Mesendoderm (in vitro differentiated cells): ENCODE data around the gene POLDIP2.

Experiments
- DNase-seq: peaks from one replicate; pipeline ENCODE4 v3.0.0; 2013
- H2AK5ac ChIP-seq: 2 replicates; pipeline ENCODE4 v1.6.1; 2013; ENCODE audit warnings: low read length, inconsistent platforms
- H2BK120ac ChIP-seq: 2 replicates; pipeline ENCODE4 v1.6.1; 2013; ENCODE audit warnings: low read depth, mild to moderate bottlenecking, low read length, moderate library complexity, mixed read lengths
- H2BK15ac ChIP-seq: replicated peaks from 2 replicates; pipeline ENCODE4 v1.6.1; 2013; ENCODE audit warnings: low read depth, mild to moderate bottlenecking, moderate library complexity
- H2BK5ac ChIP-seq: 2 replicates; pipeline ENCODE4 v1.6.1; 2013; ENCODE audit warnings: low read length, inconsistent platforms
- H3K18ac ChIP-seq: 2 replicates; pipeline ENCODE4 v1.6.1; 2013; ENCODE audit warnings: mild to moderate bottlenecking, low read length, mixed read lengths
- H3K23ac ChIP-seq: one replicate; pipeline ENCODE4 v1.6.1; 2013; ENCODE audit warnings: low read length
- H3K27ac ChIP-seq: 2 replicates; pipeline ENCODE4 v1.5.1; 2013; ENCODE audit warnings: low read depth, mild to moderate bottlenecking, inconsistent platforms, low read length, moderate library complexity
- H3K27me3 ChIP-seq: 2 replicates; pipeline ENCODE4 v1.6.1; 2013; ENCODE audit warnings: low read length, control low read depth, mild to moderate bottlenecking, inconsistent platforms; ENCODE audit not compliant: insufficient read depth, poor library complexity
- H3K36me3 ChIP-seq: 2 replicates; pipeline ENCODE4 v1.6.1; 2013; ENCODE audit warnings: low read length, inconsistent platforms; ENCODE audit not compliant: control insufficient read depth, insufficient read depth
- H3K4ac ChIP-seq: one replicate; pipeline ENCODE4 v1.6.1; 2013; ENCODE audit warnings: low read depth, mild to moderate bottlenecking, low read length, moderate library complexity
- H3K4me1 ChIP-seq: 2 replicates; pipeline ENCODE4 v1.6.1; 2013; ENCODE audit warnings: low read depth, low read length, inconsistent platforms; ENCODE audit not compliant: control insufficient read depth
- H3K4me2 ChIP-seq: 2 replicates; pipeline ENCODE4 v1.6.1; 2013; ENCODE audit warnings: low read length
- H3K4me3 ChIP-seq: 2 replicates; pipeline ENCODE4 v1.5.1; 2013; ENCODE audit warnings: mild to moderate bottlenecking, low read length
- H3K56ac ChIP-seq: one replicate; pipeline ENCODE4 v1.6.1; 2013; ENCODE audit warnings: low read length
- H3K79me1 ChIP-seq: 2 replicates; pipeline ENCODE4 v1.6.1; 2013; ENCODE audit warnings: low read length, inconsistent platforms
- H3K79me2 ChIP-seq: 2 replicates; pipeline ENCODE4 v1.6.1; 2013; ENCODE audit warnings: mild to moderate bottlenecking, low read length; ENCODE audit not compliant: control insufficient read depth, insufficient read depth
- H3K9ac ChIP-seq: 2 replicates; pipeline ENCODE4 v1.6.1; 2013; ENCODE audit warnings: low read length, inconsistent platforms
- H4K5ac ChIP-seq: one replicate; pipeline ENCODE4 v1.6.1; 2013; ENCODE audit warnings: low read length
- H4K8ac ChIP-seq: one replicate; pipeline ENCODE4 v1.6.1; 2013; ENCODE audit warnings: low read depth, mild to moderate bottlenecking, control low read depth, low read length, moderate library complexity
- WGBS: extraction: QIAGEN DNeasy Blood & Tissue Kit; methylation state at CpG from one replicate; pipeline ENCODE4 v1.1.7; 2013; ENCODE audit warnings: low lambda C conversion rate, missing lambda C conversion rate; ENCODE audit not compliant: insufficient coverage; ENCODE audit errors: extremely low coverage; 5-methylcytosine and 5-hydroxymethylcytosine counted together

Gene POLDIP2

DNA sequence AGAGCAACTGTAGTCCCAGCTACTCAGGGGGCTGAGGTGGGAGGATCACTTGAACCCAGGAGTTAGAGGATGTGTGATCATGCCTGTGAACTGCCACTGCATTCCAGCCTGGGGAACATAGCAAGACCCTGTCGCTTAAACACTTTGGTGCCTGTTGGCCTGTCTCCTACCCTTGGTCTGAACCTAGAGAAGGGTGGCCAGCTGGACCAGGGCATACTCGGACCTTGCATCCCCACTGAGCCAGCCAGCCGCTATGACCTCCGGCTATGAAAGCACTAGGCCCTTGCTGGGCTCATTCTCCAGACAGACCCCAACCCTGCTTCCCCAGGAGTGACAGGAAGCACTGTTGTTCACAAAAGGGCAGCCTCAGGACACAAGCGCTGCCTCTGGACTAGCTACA lies 26.7 kb downstream of the POLDIP2 start:
- Histone ChIP-seq H3K27ac (no peak overlapping the region), H2BK15ac (no peak overlapping the region), H3K4ac (no peak overlapping the region), H2BK120ac (no peak overlapping the region), H4K5ac (no peak overlapping the region), H3K79me1 (peaks cover 11% of the 10 kb centered on the region), H3K36me3 (peaks cover 11% of the 10 kb centered on the region), H3K23ac (no peak overlapping the region), H3K79me2 (peaks cover 3% of the 10 kb centered on the region), H3K18ac (no peak overlapping the region), H3K27me3 (no peaks in the 10 kb centered on the region), H4K8ac (no peak overlapping the region), H3K4me3 (no peak overlapping the region), H3K4me2 (no peak overlapping the region), H3K56ac (no peak overlapping the region), H2AK5ac (no peak overlapping the region), H3K4me1 (peaks cover 6% of the 10 kb centered on the region), H2BK5ac (no peak overlapping the region), H3K9ac (no peak overlapping the region)
- no peak for DNase-seq
- no CpG with 5 or more reads among the region's 5 CpGs for WGBS

GRCh38 chr17:28328325-28328724 lies 29.0 kb downstream of the POLDIP2 start:
- no peak overlapping the region for H3K4ac ChIP-seq
- no peak for DNase-seq
- H2BK5ac ChIP-seq: no peak overlapping the region
- no peak overlapping the region for H3K18ac ChIP-seq
- H3K23ac ChIP-seq: no peak overlapping the region
- H2BK15ac ChIP-seq: no peak overlapping the region
- H3K79me1 ChIP-seq: peaks cover 12% of the 10 kb centered on the region
- no peak overlapping the region for H2AK5ac ChIP-seq
- H3K4me2 ChIP-seq: no peak overlapping the region
- H3K27ac ChIP-seq: no peak overlapping the region
- H4K8ac ChIP-seq: no peak overlapping the region
- H3K4me1 ChIP-seq: no peaks in the 10 kb centered on the region
- H4K5ac ChIP-seq: no peak overlapping the region
- no peak overlapping the region for H2BK120ac ChIP-seq
- no peak overlapping the region for H3K9ac ChIP-seq
- no peak overlapping the region for H3K56ac ChIP-seq
- no CpG with 5 or more reads among the region's 4 CpGs for WGBS
- H3K4me3 ChIP-seq: no peak overlapping the region
- peaks cover 11% of the 10 kb centered on the region for H3K36me3 ChIP-seq
- peaks cover 21% of the 10 kb centered on the region for H3K79me2 ChIP-seq
- H3K27me3 ChIP-seq: no peaks in the 10 kb centered on the region

DNA sequence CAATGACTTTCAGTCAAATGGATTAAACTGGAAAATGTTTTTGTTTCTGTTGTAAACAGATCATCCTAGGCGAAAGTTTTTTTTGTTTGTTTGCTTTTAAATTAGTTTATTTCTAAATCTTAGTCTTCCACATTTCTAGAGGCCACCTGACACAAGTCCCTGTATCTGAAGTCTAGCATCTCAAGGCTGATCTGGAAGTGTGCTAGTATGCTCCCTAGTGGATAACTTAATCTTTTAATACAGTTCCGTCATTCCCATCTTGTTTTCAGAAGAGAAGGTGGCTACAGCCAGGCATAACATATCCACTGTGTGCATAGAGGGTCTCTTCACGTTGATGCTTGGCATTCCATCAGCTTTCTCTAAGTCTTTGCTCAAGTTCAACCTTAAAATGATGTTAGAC lies 29.6 kb downstream of the POLDIP2 start:
- no peak overlapping the region for H3K23ac ChIP-seq
- no peak overlapping the region for H4K8ac ChIP-seq
- no peak overlapping the region for H3K9ac ChIP-seq
- H3K4me2 ChIP-seq: no peak overlapping the region
- no peak overlapping the region for H2BK120ac ChIP-seq
- H3K18ac ChIP-seq: no peak overlapping the region
- H3K36me3 ChIP-seq: peaks cover 11% of the 10 kb centered on the region
- H3K4me3 ChIP-seq: no peak overlapping the region
- H2BK5ac ChIP-seq: no peak overlapping the region
- H3K79me2 ChIP-seq: peaks cover 26% of the 10 kb centered on the region
- H3K27me3 ChIP-seq: no peaks in the 10 kb centered on the region
- peaks cover 12% of the 10 kb centered on the region for H3K79me1 ChIP-seq
- H2AK5ac ChIP-seq: no peak overlapping the region
- H3K4ac ChIP-seq: no peak overlapping the region
- H2BK15ac ChIP-seq: no peak overlapping the region
- no CpG with 5 or more reads among the region's 3 CpGs for WGBS
- no peak overlapping the region for H3K56ac ChIP-seq
- DNase-seq: no peak
- no peak overlapping the region for H4K5ac ChIP-seq
- H3K27ac ChIP-seq: no peak overlapping the region
- no peaks in the 10 kb centered on the region for H3K4me1 ChIP-seq

GRCh38 chr17:28327031-28327607 lies 30.2 kb downstream of the POLDIP2 start:
- H2BK5ac ChIP-seq: no peak overlapping the region
- WGBS: no CpG with 5 or more reads among the region's 9 CpGs
- peaks cover 12% of the 10 kb centered on the region for H3K79me1 ChIP-seq
- no peak overlapping the region for H3K27ac ChIP-seq
- H2AK5ac ChIP-seq: no peak overlapping the region
- no peak overlapping the region for H2BK15ac ChIP-seq
- no peak overlapping the region for H4K5ac ChIP-seq
- no peak overlapping the region for H4K8ac ChIP-seq
- no peak overlapping the region for H3K56ac ChIP-seq
- no peak overlapping the region for H2BK120ac ChIP-seq
- no peak overlapping the region for H3K4me3 ChIP-seq
- no peak overlapping the region for H3K4me2 ChIP-seq
- H3K79me2 ChIP-seq: peaks cover 32% of the 10 kb centered on the region
- no peak overlapping the region for H3K23ac ChIP-seq
- H3K9ac ChIP-seq: no peak overlapping the region
- H3K27me3 ChIP-seq: no peaks in the 10 kb centered on the region
- no peaks in the 10 kb centered on the region for H3K4me1 ChIP-seq
- DNase-seq: no peak
- H3K18ac ChIP-seq: no peak overlapping the region
- H3K36me3 ChIP-seq: peaks cover 11% of the 10 kb centered on the region
- no peak overlapping the region for H3K4ac ChIP-seq

- H3K23ac ChIP-seq: no peak overlapping the region
- no peak overlapping the region for H3K4me3 ChIP-seq
- no peak overlapping the region for H4K5ac ChIP-seq
- H2BK15ac ChIP-seq: no peak overlapping the region
- no peak overlapping the region for H4K8ac ChIP-seq
- DNase-seq: no peak
- no peak overlapping the region for H3K27ac ChIP-seq
- no CpG with 5 or more reads among the region's 7 CpGs for WGBS
- no peak overlapping the region for H3K56ac ChIP-seq
- H3K4me2 ChIP-seq: no peak overlapping the region
- peaks cover 42% of the 10 kb centered on the region for H3K79me2 ChIP-seq
- no peak overlapping the region for H3K4ac ChIP-seq
- no peak overlapping the region for H2AK5ac ChIP-seq
- no peak overlapping the region for H3K9ac ChIP-seq
- no peak overlapping the region for H3K18ac ChIP-seq
- no peak overlapping the region for H2BK120ac ChIP-seq
- H3K27me3 ChIP-seq: no peaks in the 10 kb centered on the region
- H2BK5ac ChIP-seq: no peak overlapping the region
- peaks cover 11% of the 10 kb centered on the region for H3K36me3 ChIP-seq
- H3K4me1 ChIP-seq: no peaks in the 10 kb centered on the region
- H3K79me1 ChIP-seq: peaks cover 12% of the 10 kb centered on the region
Measured at GRCh38 chr17:28326114-28326513, 31.2 kb downstream of the POLDIP2 start.

- Histone ChIP-seq H2AK5ac (no peak overlapping the region), H2BK120ac (no peak overlapping the region), H3K27ac (no peak overlapping the region), H3K56ac (no peak overlapping the region), H3K18ac (no peak overlapping the region), H3K4ac (no peak overlapping the region), H3K36me3 (peaks cover 11% of the 10 kb centered on the region), H4K5ac (no peak overlapping the region), H3K4me2 (no peak overlapping the region), H2BK15ac (no peak overlapping the region), H4K8ac (no peak overlapping the region), H3K27me3 (no peaks in the 10 kb centered on the region), H3K23ac (no peak overlapping the region), H3K79me2 (peaks cover 51% of the 10 kb centered on the region), H3K9ac (no peak overlapping the region), H3K4me1 (peaks cover 4% of the 10 kb centered on the region), H3K79me1 (peaks cover 15% of the 10 kb centered on the region), H2BK5ac (no peak overlapping the region), H3K4me3 (no peak overlapping the region)
- DNase-seq: no peak
- no CpG with 5 or more reads among the region's 5 CpGs for WGBS
Measured at GRCh38 chr17:28325211-28325610, 32.1 kb downstream of the POLDIP2 start.
